Activated T-cell treated with anti-CD3 and anti-CD28 coated beads for 4 hours (primary cell): ENCODE results near the gene GPR15LG.

Experiments used
- DNase-seq: peaks from one replicate; pipeline ENCODE4 v3.0.0-alpha.2; 2020

The GPR15LG gene

DNA sequence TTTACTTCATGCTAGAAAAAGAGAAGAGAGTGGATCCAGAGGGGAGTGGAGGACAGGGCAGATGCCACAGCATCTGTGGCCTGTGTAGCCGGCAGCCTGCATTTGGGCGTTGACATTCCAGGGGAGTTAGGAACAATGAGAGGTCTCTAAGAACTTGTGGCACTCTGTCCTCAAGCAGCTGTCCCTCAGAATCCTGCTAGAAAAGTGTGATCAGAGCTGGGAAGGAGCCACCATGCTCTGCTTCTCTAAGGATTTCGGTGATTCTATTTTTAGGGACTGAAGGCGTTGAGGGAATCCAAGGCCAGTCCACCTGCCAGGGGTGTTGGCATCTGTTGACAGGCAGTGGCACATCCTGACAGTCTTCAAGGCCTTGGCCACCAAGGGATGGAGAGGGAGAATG, 44.1 kb downstream of the GPR15LG start:
- DNase-seq, result no peak

DNA sequence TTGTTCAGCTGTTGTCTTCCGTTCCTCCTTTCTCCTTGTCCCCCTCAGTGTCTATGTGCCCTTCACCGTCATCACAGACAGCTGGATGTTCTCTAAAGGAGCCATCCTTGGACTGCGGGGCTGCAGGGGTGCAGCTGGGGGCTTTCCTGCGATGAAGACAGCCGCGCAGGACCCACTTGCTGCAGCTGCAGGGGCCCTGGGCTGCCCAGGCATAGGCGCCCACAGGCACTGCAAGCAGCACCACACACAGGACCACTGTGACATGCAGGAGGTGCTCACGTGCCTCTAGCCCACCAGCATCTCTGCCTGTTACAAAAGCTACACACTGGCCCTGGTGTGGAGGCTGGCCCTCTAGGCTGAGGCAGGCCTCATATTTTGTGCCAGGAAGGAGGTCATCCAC, 48.3 kb downstream of the GPR15LG start:
- DNase-seq, result no peak

DNA sequence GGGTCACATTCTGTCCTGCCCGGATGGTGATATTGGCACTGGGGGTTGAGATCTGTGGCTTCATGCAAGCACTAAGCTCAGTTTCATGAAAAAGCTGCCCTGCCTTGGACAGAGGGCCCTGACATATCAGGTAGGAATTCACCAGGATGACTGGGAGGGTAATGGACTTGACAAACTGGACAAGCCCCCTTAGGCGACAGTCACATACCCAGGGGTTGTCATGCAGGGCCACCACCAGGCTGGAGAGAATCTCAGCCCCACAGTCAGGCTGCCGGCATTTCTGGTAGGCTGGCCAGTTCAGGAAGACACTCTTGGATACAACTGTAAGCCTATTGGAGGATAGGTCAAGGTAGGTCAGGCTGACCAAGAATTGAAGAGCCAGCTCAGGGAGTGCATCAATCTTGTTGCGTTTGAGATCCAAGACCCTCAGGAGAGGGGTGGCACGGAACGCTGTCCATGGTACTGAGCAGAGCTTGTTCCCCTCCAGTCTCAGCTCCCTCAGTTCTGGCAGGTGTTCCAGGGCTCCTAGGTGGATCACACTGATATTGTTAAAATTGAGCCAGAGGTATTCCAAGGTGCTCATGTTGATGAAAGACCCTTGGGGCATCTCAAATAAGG, 50.9 kb downstream of the GPR15LG start:
- no peak for DNase-seq

DNA sequence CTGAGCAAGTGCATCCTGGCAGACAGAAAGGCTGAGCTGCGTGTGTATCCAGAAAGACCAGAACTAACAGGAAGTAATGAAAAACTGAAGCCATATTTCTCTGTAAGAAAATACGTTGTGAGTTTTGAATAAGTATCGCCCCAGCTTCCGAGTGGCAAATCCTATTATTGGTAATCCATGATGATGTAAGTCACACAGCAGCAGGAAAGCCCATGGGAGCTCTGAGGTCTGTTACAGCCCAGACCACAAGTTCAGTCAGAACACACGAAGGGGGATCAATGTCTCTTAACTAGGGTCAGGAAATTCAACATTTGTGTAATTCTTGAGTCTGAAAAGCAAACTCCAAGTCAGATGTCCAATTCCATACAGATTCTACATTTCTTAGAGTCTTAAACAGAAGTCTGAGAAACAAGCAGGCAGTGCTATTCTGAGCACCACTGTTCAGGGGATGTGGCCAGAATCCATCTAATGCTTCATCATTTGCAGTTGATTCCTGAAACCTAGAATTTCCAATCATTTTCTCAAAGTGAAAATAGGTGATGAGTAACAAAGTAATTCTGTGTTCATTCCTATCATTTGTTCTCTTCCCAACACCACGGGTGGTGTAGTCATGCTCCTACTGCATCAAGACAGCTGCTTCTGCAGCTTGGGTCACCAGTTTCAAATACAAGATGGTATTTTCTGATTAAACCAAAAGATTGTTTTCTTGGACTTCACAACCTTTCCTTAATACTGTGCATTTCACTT, 52.0 kb downstream of the GPR15LG start, which contains the start of gene LRIT2:
Gene LRIT2 (minus strand): TSS at position 118 of the 747 bp plus-strand sequence. CDS start 24 bp downstream, at position 94.
- no peak for DNase-seq

DNA sequence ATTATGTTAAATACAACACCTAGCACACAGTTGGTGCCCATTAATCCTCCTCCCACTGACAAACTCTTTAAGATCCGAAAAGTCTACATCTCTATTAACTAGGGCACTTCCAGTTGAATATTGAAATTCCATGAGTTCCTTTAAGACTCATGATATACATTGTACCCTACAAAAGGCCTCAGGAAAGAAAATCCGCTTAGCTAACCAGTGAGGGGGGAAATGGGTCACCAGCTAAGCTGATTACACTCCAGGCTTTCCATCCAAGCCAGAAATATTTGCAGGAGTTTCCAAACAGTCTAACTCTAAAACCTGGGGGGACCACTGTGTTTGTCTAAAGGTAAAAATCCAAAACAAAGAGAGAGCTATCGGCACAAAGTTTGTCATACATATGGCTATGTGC, 53.0 kb downstream of the GPR15LG start:
- no peak for DNase-seq

DNA sequence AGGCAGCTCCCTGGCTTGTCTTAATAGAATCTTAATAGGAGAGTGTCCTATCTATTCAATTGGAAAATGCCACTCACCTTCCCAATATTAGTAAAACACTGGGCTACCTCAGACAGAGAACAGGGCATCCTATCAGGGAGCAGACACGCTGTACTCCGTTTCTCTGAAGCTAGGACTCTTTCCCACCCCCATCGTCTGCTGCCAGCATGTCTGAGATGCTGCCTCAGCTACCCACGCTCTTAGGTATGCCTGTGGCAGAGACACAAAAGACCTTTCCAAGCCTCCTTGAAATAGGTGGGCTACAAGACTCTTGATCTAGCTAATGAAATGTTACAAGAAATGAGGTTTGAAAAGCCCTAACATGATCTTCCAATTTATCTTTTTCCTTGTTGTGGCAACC, 54.2 kb downstream of the GPR15LG start:
- no peak for DNase-seq

DNA sequence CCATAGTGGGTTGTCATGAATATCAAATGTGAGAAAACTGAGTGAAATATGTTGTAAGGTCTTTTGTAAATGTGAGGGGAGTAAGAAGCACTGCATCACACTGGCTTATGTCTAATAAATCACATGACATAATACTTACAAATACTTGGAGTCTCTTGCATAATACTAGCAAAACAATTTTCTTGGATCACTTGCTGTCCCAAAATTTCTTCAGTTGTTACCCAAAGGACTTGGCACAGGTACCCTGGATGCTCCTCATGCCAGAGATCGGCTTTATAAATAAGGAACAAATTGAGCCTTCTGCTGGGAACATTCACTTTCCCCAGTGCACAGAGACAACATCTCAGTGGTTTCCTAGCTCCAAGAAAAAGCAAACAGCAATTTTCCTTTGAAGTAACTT, 56.8 kb downstream of the GPR15LG start:
- no peak for DNase-seq

DNA sequence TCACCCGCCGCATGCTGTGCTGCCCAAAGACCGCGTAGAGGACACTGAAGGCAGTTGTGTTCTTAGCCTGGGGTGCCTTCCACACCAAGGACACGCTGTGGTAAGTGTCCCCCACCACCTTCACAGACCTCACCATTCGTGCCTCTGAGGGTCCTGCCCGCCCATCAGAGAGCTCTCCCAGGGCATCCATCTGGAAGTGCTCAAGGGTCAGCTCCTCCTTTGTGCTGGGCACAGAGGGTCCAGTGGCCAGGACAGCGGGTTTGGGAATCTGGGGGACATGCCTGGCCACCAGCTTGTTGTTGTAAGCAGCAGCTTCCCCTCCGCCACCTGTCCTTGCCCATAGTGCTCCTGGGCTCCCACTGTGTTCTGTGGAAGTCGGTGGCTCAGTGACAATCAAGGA, 58.8 kb downstream of the GPR15LG start:
- DNase-seq, result no peak

DNA sequence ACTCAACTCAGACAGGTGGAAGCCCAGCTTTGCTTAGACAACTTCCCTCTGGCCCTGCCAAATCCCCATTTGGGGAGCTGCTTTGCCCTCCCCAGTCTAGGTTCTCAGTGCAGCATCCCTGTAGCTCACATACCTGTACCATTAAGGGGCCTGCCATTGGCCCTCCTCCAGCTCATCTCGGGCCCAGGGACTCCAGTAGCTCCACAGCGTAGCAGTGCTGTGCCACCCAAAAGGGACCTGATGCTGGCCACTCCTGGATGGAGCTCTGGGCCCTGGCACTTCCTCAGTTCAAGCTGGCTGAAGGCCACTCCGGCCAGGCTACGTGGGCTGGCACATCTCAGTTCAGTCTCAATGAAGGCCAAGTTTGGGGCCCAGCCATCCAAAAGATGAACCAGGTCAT, 60.3 kb downstream of the GPR15LG start:
- DNase-seq, result no peak

DNA sequence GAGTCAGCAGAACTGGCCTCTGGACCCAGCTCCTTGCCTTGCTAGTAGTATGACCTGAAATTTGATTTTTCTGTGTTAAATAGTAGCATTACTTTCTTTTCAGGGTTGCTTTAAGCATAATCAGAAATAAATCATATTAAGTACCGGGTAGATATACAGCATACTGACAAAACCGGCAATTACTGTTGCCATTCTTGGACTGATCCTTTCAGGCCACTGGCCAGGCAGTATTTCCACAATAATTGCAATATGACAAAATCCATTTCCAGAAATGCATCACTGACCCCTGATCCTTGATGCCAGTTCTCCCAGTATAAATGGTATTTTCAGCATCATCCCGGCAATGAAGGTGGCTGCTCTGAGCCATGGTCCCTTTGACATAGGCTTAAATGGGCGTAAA, 60.9 kb downstream of the GPR15LG start:
- no peak for DNase-seq
